ENCODE data around the gene TPRX2. TPM values are rescaled to one million over a fixed set of nuclear protein-coding genes. Genes with fewer than 3 reads are reported as not detected.
"Not testable (repeated sequence)": the region's sequence is repeated elsewhere in the genome, so short reads cannot be mapped to it uniquely, and the experiment has no call there.

TPRX2 gene
- total RNA-seq, 1 donor from 2014 or later = not detected

DNA sequence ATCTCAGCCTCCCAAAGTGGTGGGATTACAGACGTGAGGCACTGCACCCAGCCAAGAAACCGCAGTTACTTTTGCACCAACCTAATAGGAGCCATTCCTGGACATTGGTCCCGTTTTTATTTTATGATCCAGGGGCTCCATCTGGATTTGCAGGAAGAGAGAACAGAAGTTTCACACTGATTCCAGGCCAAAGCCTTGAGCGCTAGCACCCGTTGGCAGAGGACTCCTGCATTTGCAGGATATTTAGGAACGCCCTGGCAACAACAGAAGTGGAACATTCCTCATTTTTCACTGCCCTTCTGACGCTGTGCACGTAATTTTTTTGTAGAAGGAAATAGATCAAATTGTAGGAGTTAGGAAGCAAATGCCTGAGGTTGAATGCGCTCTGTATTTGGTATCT is 38.8 kb downstream of the TPRX2 start:
- H3K4me3 ChIP-seq (ENCODE audit: low read depth, low read length) = no peak overlapping the region
- no peaks in the 10 kb centered on the region for H3K27me3 ChIP-seq (ENCODE audit: control insufficient read depth, insufficient read depth, low read length)
- TF ChIP-seq, protein P1, sequence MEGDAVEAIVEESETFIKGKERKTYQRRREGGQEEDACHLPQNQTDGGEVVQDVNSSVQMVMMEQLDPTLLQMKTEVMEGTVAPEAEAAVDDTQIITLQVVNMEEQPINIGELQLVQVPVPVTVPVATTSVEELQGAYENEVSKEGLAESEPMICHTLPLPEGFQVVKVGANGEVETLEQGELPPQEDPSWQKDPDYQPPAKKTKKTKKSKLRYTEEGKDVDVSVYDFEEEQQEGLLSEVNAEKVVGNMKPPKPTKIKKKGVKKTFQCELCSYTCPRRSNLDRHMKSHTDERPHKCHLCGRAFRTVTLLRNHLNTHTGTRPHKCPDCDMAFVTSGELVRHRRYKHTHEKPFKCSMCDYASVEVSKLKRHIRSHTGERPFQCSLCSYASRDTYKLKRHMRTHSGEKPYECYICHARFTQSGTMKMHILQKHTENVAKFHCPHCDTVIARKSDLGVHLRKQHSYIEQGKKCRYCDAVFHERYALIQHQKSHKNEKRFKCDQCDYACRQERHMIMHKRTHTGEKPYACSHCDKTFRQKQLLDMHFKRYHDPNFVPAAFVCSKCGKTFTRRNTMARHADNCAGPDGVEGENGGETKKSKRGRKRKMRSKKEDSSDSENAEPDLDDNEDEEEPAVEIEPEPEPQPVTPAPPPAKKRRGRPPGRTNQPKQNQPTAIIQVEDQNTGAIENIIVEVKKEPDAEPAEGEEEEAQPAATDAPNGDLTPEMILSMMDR (IDR thresholded peaks at IDR 0.05; ENCODE audit: insufficient read depth, low read length, severe bottlenecking) = no peak
- no peaks in the 10 kb centered on the region for H3K36me3 ChIP-seq (ENCODE audit: control insufficient read depth, insufficient read depth, low read length)
- FAIRE-seq (no peak), DNase-seq (ENCODE audit: low read depth) (no peak)

DNA sequence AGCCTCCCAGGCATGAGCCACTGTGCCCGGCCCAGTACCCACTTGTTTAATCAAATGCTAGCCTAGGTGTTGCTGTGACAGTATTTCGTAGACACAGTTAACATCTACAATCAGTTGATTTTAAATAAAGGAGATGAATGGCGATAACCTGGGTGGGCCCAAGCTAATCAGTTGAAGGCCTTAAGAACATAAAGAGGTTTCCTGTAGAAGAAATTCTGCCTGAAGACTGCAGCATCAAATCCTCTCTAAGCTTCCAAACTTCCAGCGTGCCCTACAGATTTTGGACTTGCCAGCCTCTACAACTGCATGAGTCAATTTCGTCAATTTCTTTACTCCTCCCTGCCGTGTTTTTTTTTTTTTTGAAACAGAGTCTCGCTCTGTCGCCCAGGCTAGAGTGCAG is 40.3 kb downstream of the TPRX2 start:
- Histone ChIP-seq H3K36me3 (ENCODE audit: control insufficient read depth, insufficient read depth, low read length) (no peaks in the 10 kb centered on the region), H3K4me3 (ENCODE audit: low read depth, low read length) (no peak overlapping the region), H3K27me3 (ENCODE audit: control insufficient read depth, insufficient read depth, low read length) (no peaks in the 10 kb centered on the region)
- DNase-seq (ENCODE audit: low read depth) (no peak), FAIRE-seq (no peak)
- TF ChIP-seq, protein P1 (IDR thresholded peaks at IDR 0.05; ENCODE audit: insufficient read depth, low read length, severe bottlenecking) = no peak

DNA sequence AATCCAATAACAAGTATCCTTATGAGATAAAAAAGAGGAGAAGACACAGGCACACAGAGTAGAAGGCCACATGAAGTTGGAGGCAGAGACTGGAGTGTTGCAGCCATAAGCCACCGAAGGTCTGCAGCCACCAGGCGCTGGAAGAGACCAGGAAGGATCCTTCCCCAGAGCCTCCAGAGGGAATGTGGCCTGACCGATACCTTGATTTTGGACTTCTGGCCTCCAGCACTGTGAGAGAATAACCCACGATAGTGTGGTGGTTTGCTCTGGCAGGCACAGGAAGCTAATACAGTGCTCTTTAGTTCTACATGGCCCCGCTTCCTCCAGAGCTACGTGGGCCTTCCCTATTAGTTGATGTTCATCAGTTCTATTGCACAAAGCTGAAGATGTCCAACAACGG is 42.3 kb downstream of the TPRX2 start:
- H3K27me3 ChIP-seq (ENCODE audit: control insufficient read depth, insufficient read depth, low read length) = no peaks in the 10 kb centered on the region
- no peak for FAIRE-seq
- TF ChIP-seq, protein P1 (IDR thresholded peaks at IDR 0.05; ENCODE audit: insufficient read depth, low read length, severe bottlenecking) = no peak
- no peaks in the 10 kb centered on the region for H3K36me3 ChIP-seq (ENCODE audit: control insufficient read depth, insufficient read depth, low read length)
- no peak for DNase-seq (ENCODE audit: low read depth)
- H3K4me3 ChIP-seq (ENCODE audit: low read depth, low read length) = no peak overlapping the region

DNA sequence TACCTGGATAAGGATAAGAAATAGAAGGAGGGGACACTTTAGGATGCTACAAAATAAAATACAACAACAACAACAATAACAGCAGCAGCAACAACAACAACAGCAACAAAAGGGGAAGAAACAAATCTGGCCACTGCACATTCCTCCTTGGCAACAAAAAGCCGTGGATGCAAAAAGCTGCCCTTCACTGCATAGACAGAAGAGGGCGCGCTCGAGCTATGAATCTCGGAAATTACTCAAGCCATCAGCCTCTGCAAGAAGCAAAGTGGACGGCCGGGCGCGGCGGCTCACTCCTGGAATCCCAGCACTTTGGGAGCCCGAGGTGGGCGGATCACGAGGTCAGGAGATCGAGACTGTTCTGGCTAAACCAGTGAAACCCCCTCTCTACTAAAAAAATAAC is 50.3 kb downstream of the TPRX2 start:
- not testable (repeated sequence) for H3K36me3 ChIP-seq (ENCODE audit: control insufficient read depth, insufficient read depth, low read length); FAIRE-seq; H3K4me3 ChIP-seq (ENCODE audit: low read depth, low read length); H3K27me3 ChIP-seq (ENCODE audit: control insufficient read depth, insufficient read depth, low read length); DNase-seq (ENCODE audit: low read depth)

DNA sequence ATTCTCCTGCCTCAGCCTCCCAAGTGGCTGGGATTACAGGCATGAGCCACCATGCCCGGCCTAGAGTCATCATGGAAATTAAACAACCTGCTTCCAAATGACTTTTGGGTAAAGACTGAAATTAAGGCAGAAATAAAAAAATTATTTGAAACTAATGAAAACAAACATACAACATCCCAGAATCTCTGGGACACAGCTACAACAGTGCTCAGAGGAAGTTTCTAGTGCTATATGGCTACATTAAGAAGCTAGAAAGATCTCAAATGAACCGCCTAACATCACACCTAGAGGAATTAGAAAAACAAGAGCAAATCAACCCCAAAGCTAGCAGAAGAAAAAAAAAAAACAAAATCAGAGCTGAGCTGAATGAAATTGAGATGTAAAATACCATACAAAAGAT is 51.2 kb downstream of the TPRX2 start:
- H3K4me3 ChIP-seq (ENCODE audit: low read depth, low read length); H3K36me3 ChIP-seq (ENCODE audit: control insufficient read depth, insufficient read depth, low read length); DNase-seq (ENCODE audit: low read depth); FAIRE-seq; H3K27me3 ChIP-seq (ENCODE audit: control insufficient read depth, insufficient read depth, low read length): not testable (repeated sequence)

Other genes with a start within 250 kb of the TPRX2 start
- gene EHD2, start 145.8 kb upstream of the TPRX2 start, total RNA-seq = 53.4 and 67.5 TPM in 2 replicates
- gene NOP53, start 113.7 kb upstream of the TPRX2 start, total RNA-seq = 112 and 121 TPM in 2 replicates
- 149 and 175 TPM in 2 replicates for gene SELENOW, start 80.5 kb upstream of the TPRX2 start, total RNA-seq
- not detected in 2 replicates for gene TPRX1, start 54.7 kb upstream of the TPRX2 start, total RNA-seq
- gene CRX, start 37.3 kb upstream of the TPRX2 start, total RNA-seq = not detected in 2 replicates
- gene SULT2A1, start 27.1 kb downstream of the TPRX2 start, total RNA-seq = not detected in 2 replicates
- gene BSPH1, start 132.9 kb downstream of the TPRX2 start, total RNA-seq = not detected in 2 replicates
- not detected in 2 replicates for gene ELSPBP1, start 135.4 kb downstream of the TPRX2 start, total RNA-seq
- gene CABP5, start 184.8 kb downstream of the TPRX2 start, total RNA-seq = not detected in 2 replicates